HepG2 (cell line): Measurements from ENCODE around the gene HK2. TPM values are rescaled to one million over a fixed set of nuclear protein-coding genes. Genes with fewer than 3 reads are reported as not detected.
A peak's percentile ranks its signal among the peaks of the same experiment; 100 is the strongest.

ENCODE experiments used
- ATF7 ChIP-seq, 2 experiments: fragments of 450-650 bp in 1 of 2; sonication (generic) in 1 of 2; formaldehyde crosslinking in 1 of 2; IDR thresholded peaks; 2 replicates each; pipeline versions ENCODE4 v1.4.0 to v1.6.1; 2016 to 2020; ENCODE audit warnings: antibody characterized with exemption in 1 of 2, mild to moderate bottlenecking in 1 of 2, missing genetic modification reagents in 1 of 2
- BATF2 ChIP-seq: sonication (generic); formaldehyde crosslinking; IDR thresholded peaks from 2 replicates; pipeline ENCODE4 v1.8.0; 2022; ENCODE audit warnings: mild to moderate bottlenecking, missing genetic modification reagents, moderate library complexity
- ELK4 ChIP-seq: sonication (generic); formaldehyde crosslinking; IDR thresholded peaks from 2 replicates; pipeline ENCODE4 v1.9.0; 2021; ENCODE audit warnings: missing genetic modification reagents, borderline replicate concordance
- LCORL ChIP-seq, 2 experiments: fragments of 450-650 bp in 1 of 2; sonication (generic) in 1 of 2; formaldehyde crosslinking in 1 of 2; IDR thresholded peaks; 2 replicates each; pipeline versions ENCODE4 v1.5.0 to v1.6.1; 2017 to 2020; ENCODE audit warnings: antibody characterized with exemption in 1 of 2, missing genetic modification reagents in 1 of 2
- NFYB ChIP-seq: sonication (generic); formaldehyde crosslinking; IDR thresholded peaks from 2 replicates; pipeline ENCODE4 v1.4.0; 2020; ENCODE audit warnings: missing genetic modification reagents
- PHF21A ChIP-seq: sonication (generic); formaldehyde crosslinking; IDR thresholded peaks from 2 replicates; pipeline ENCODE4 v1.5.0; 2020; ENCODE audit warnings: mild to moderate bottlenecking, missing genetic modification reagents
- RAD51 ChIP-seq: fragments of 450-650 bp; IDR thresholded peaks from 2 replicates; pipeline ENCODE4 v1.6.1; 2016; ENCODE audit warnings: borderline replicate concordance
- RBM22 ChIP-seq: fragments of 200-400 bp; formaldehyde crosslinking; optimal IDR thresholded peaks from 2 replicates; pipeline ENCODE3; 2017; ENCODE audit warnings: mild to moderate bottlenecking, low read length, moderate library complexity
- TCF12 ChIP-seq, 2 experiments: fragments of 450-650 bp in 1 of 2; sonication (generic) in 1 of 2; formaldehyde crosslinking in 1 of 2; IDR thresholded peaks; 2 replicates each; pipeline versions ENCODE4 v1.6.1 to v1.8.0; 2017 to 2022; ENCODE audit warnings: antibody characterized with exemption in 1 of 2, mild to moderate bottlenecking in 1 of 2, missing genetic modification reagents in 1 of 2, moderate library complexity in 1 of 2
- TFAP4 ChIP-seq: sonication (generic); IDR thresholded peaks from 2 replicates; pipeline ENCODE4 v1.6.1; 2016; ENCODE audit warnings: low read depth, borderline replicate concordance
- TP53 ChIP-seq: sonication (generic); formaldehyde crosslinking; conservative IDR thresholded peaks from 2 replicates; pipeline ENCODE4 v1.4.0; 2020; ENCODE audit warnings: missing genetic modification reagents
- ZNF282 ChIP-seq: fragments of 450-650 bp; IDR thresholded peaks from 2 replicates; pipeline ENCODE4 v1.6.1; 2018; ENCODE audit not compliant: partially characterized antibody
- ZNF652 ChIP-seq: IDR thresholded peaks from 2 replicates; pipeline ENCODE4 v1.6.1; 2016; ENCODE audit warnings: low read depth, borderline replicate concordance
- polyA plus RNA-seq, 8 experiments: library from polyadenylated mRNA; depleted of rRNA in 3 of 8; stranded (reverse) in 7 of 8; unstranded in 1 of 8; fragments of >200 nt; fragmentation: Illumina TruSeq in 4 of 8; extraction: Trizol in 4 of 8; gene quantifications; 2 replicates each; pipeline versions ENCODE4 v1.2.1 to v1.2.3, GENCODE V29; 2011 to 2016; ENCODE audit warnings: low read depth in 4 of 8, missing spikeins in 1 of 8, mixed read lengths in 1 of 8; ENCODE audit not compliant: insufficient read depth in 1 of 8
- total RNA-seq, 5 experiments: library from RNA; depleted of rRNA; stranded (reverse); fragments of >200 nt; fragmentation: Illumina TruSeq; extraction: Trizol; gene quantifications; 2 replicates each; pipeline ENCODE4 v1.2.3, GENCODE V29; 2016; ENCODE audit warnings: low read depth in 1 of 5

HK2 gene
- total and polyA plus RNA-seq, 2 of the 13 experiments (the other 11 are each of a cell fraction or from before 2014, with no cell fraction given): 13.2 to 101 TPM

GRCh38 chr2:74821177-74822126, 12.5 kb upstream of the HK2 start (continued):
- TF ChIP-seq LCORL (IDR thresholded peaks at IDR 0.05) (no peak), LCORL (CRISPR knock-in tag; IDR thresholded peaks at IDR 0.05) (0 out of 2 replicates have a peak, but pooled peaks have one; percentile 29), TCF12 (IDR thresholded peaks at IDR 0.05) (no peak), TCF12 (CRISPR knock-in tag; IDR thresholded peaks at IDR 0.05) (no peak), ZNF652 (CRISPR knock-in tag) (no peak), ATF7 (IDR thresholded peaks at IDR 0.05) (peak; percentile 68), ATF7 (CRISPR knock-in tag; IDR thresholded peaks at IDR 0.05) (no peak), BATF2 (CRISPR knock-in tag) (no peak), TFAP4 (peak; percentile 78), RAD51 (peak; percentile 65; the same call in 1 of the 2 replicates), PHF21A (CRISPR knock-in tag) (no peak), NFYB (CRISPR knock-in tag) (peak; percentile 41; the same call in 1 of the 2 replicates), RBM22 (no peak), TP53 (CRISPR knock-in tag) (no peak), ZNF282 (no peak), ELK4 (CRISPR knock-in tag) (no peak)
